G401 (cell line): ENCODE data around the gene FHOD1. TPM values are rescaled to one million over a fixed set of nuclear protein-coding genes. Genes with fewer than 3 reads are reported as not detected.

Experiments used
- DNase-seq: peaks from one replicate; pipeline ENCODE4 v3.0.0-alpha.2; 2015; ENCODE audit warnings: low spot score
- in situ Hi-C: cut with HindIII; loops from 2 replicates; pipeline ENCODE4 v1.10.0; 2016; ENCODE audit warnings: low sequenced_read_pairs, mixed read lengths
- total RNA-seq: library from RNA; depleted of rRNA; stranded (reverse); fragments of >200 nt; shearing (Covaris generic); gene quantifications from 2 replicates; pipeline ENCODE4 v1.2.3, GENCODE V29; 2014

Gene FHOD1
- total RNA-seq, 1 experiment from 2014 or later: 19.2 TPM

DNA sequence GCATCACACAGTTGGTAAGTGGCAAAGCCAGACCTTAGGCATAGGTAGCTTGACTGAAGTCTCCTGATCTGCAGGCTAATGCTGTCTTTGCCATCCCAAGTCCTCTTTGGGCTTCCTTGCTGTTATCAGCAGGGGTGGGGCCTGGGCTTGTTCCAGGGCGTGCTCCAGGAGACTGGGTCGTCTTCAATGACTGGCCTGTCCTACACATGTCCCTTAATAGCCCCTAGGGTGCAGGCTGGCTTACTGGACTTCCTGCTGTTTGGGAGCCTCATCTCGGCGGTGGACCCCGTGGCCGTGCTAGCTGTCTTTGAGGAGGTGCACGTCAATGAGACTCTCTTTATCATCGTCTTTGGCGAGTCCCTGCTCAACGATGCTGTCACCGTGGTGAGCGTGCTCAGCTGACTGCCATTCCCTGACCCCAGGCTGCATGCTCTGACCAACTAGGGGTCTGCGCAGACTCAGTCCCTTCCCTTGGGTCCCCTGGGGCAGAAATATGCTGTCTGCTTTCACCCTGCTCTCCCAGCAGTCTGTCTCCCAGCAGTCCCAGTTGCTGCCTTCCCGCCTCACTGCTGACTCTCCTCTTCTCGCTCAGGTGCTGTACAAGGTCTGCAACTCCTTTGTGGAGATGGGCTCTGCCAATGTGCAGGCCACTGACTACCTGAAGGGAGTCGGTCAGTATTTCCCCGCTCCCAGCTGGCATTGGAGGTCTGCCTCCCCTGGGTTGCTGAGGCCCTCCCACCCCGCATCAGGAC lies 7.7 kb upstream of the FHOD1 start:
- in situ Hi-C loops: no loop called here
- no peak for DNase-seq

DNA sequence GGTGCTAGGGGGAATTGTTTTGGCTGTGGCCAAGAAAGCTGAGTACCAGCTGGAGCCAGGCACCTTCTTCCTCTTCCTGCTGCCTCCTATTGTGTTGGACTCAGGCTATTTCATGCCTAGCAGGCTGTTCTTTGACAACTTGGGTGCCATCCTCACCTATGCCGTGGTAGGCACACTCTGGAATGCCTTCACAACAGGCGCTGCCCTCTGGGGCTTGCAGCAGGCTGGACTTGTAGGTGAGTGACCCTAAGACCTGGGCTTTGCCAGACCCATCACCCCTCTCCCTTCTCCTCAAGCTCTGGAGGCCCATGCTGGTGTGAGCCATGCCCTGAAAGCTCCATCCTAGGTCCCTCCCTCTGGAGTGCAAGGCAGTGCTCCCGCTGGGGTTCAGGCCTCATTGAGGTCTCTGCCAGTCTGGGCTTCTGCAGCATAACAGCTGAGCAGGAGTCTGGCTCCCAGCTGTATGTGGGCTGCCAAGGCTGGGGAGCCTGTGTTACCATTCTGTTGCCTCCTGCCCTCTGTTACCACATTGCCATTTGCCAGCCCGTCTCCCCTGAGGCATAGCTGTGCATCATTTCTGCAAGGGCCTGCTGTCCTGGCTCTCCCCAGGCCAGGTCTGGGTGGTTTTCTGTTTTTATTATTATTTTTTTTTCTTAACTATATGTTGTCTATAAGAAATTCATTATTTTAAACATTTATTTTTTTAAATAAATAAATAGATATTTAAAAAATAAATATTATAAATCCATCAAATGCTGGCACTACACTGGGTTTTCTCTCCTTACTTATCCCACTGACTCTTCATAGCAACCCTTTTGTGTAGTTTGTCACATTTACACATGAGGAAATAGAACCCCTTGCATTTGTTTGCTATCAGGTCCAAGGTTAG lies 5.6 kb upstream of the FHOD1 start:
- in situ Hi-C loops: no loop called here
- DNase-seq: peak; percentile 64

DNA sequence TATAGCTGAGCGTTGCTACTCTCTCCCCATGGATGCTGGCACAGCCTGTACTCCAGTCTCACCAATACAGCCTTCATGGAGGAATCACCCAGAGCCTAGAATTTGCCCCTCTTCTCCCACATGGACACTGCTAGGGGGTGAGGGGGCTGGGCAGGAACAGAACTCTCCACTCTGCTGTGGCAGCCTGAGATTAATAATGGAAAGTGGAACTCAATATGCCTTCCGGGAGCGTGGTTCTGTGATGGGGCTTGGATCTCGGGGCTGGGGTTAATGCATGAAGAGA lies 2.7 kb upstream of the FHOD1 start:
- in situ Hi-C loops: no loop called here
- no peak for DNase-seq

DNA sequence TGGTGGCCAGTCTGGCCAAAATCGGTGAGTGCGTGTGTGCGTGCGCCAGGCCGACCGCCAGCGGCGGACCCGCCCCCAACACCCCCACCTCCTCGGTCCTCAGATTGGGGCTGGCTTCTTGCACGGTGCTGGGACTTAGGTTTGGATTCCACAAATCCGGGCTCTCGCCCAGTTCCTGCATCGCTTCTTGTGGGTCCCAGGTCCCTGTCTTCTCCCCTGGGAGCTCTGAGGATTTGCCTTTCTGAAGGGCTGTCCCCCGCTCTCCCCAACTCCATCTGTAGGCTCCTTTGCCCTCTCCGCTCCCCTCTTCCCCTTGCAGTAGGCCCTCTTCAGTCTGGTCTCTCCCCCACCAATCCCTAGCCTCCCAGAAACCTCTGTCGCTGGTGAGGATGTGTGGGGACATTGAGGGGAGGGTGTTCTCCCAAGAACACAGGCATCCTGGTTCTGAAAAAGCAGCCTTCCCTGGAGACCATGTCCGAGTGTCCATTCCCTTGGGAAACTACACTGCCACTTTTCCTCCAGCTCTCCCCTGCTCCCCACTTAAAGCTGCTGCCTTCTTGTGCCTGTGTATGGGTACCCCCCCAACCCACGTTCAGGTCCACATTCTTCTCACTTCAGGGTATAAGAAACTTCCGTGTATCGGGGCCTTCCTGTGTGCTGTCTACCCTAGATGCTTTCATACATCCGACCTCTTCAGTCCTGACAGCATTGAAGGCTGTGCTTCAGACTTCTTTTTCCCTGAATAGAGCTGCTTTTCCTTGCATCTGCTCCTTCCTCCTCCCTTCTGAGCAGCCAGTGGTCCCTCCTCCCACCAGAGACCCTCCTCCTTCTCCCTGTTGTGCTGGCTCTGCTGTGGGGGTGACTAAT lies 2.1 kb upstream of the FHOD1 start:
- in situ Hi-C loops: no loop called here
- DNase-seq: peak; percentile 39

DNA sequence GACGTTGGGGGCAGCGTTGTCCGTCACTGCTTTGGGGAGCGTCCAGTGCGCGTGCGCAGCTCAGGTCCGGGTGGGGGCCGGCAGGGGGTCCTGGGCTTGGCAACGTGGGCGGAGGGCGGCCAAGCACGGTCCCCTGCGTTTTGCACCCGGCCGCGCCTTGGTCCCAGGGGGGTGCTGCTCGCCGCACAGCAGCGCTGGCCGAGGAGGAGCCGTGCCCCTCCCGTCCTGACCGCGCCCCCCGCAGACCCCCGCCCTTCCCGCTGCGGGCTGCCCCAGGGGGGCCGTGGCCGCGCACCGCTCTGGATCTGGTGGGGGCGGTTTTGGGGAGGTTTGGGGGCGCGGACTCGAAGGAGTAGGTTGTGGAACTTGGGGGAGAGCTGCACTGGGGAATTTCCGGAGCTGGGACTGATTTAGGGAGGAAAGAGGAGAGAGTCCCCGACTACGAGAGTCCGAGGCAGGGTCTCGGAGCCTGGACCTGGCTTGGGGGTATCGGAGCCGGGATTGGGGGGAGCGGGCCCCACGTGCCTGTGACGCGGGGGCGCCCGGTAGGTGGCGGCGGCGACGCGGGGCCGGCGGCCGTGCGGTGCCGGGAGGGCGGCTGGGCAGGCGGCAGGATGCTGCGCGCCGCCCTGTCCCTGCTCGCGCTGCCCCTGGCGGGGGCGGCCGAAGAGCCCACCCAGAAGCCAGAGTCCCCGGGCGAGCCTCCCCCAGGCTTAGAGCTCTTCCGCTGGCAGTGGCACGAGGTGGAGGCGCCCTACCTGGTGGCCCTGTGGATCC lies 1.3 kb upstream of the FHOD1 start, which contains the start of gene SLC9A5:
Gene SLC9A5, plus strand, starts transcription at position 579 of the 777 bp plus-strand sequence. Its CDS starts 36 bp downstream, at position 615.
- in situ Hi-C loops: no loop called here
- peak; percentile 49 for DNase-seq

DNA sequence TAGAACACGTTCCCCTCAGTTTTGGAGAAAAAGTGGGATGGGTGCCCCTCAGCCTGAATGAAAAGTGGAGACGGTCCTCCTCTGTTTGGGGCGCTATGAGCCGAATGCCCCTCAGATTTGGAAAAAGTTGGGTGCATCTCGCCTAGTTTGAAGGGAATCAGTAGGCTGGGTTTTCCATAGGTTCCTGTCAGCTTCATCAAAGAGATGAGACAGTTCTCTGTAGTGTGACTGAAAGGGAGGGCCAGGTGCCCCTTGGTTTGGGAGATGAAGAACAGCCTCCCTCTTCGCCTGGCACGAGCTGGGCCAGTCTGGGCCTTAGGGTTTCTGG lies 756 bp upstream of the FHOD1 start:
- peak; percentile 45 for DNase-seq

DNA sequence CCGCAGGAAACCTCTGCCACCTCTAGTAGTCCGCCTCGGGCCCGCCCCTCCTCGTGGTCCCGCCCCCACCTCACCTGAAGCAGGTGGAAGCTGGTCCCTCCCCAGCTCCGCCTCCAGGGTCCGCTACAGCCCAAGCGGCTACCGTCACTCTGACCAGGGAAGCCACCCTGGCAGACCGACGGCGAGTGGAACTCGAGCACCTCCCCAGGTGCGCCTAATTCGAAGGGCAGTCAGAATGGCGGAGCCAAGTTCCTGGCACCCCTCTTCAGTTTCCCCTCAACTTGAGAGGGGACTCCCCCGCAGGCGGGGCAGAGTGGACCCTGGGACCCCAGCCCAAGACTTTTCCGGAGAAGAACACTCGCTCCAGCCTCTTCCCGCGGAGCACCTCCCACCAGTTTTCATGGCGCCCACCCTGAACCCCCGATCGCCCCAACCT lies 507 bp downstream of the FHOD1 start:
- peak; percentile 53 for DNase-seq
- in situ Hi-C loops: no loop called here

More for the DNA sequence above, 756 bp upstream of the FHOD1 start:
- in situ Hi-C loops: no loop called here

DNA sequence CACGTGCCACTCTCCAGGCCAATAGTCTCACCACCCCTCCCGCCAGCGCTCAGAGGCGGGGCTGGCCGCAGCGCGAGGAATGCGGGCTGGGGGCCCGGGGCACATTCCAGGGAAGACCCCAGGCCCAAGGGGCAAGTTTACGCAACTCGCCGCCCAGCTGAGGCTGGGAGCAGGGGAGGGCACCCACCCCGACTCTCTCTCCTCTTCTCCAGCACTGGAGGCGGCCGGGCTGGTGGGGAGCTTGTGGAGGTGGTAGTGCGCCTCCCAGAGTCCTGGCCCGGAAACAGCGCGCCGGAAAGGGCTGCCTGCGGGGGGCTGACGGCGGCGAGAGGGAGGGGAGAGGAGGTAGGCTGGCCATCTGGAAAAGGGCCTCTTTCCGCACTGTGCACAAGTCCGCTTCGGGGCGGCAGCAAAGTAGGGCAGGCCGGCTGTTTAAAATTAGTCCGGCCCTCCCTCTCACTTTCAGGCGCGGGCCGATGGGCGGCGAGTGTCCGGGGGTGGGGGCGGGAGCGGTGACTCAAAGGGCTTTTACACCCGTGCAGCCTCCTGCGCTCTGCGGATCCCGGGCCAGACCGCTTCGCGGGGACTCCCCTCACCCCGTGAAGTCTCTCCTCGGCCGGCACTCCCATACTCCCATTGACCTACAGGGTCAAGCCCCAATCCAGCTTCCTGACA lies 1.1 kb downstream of the FHOD1 start:
- DNase-seq: peak; percentile 69
- in situ Hi-C loops: no loop called here

DNA sequence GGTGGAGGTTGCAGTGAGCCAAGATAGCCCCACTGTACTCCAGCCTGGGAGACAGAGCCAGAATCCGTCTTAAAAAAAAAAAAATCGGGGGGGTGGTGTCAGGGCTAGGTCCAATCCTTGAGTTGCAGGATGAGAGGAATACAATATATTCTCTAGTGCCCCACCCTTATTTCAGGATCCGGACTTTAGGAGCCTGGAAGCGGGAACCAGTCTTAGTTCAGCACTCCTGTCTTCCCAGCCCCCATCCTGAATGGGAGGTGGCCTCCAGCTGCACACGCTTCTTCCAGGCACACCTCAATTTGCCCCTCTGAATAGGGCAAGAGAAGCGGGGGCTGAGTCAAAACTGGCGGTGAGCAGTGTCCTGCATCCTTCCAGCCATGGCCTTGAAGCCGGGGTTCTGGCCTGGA lies 1.6 kb downstream of the FHOD1 start:
- in situ Hi-C loops: no loop called here

DNA sequence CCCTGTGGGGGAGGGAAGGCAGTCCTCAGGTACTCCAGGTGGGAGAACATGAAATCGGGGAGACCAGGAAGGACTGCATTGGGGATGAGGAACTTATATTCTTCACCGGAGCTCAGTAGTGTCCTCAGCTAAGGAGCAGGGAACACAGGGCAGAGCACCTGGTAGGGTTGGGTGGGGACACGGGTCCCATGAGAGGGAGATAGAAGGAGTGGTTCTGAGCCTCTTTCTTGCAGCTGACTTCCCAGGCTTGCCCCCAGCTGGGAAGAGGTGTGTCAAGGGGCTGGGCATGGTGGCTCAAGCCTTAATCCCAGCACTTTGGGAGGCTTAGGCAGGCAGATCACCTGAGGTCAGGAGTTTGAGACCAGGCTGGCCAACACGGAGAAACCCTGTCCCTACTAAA lies 2.1 kb downstream of the FHOD1 start:
- in situ Hi-C loops: no loop called here
- no peak for DNase-seq

More for the DNA sequence above, 1.6 kb downstream of the FHOD1 start:
- no peak for DNase-seq

DNA sequence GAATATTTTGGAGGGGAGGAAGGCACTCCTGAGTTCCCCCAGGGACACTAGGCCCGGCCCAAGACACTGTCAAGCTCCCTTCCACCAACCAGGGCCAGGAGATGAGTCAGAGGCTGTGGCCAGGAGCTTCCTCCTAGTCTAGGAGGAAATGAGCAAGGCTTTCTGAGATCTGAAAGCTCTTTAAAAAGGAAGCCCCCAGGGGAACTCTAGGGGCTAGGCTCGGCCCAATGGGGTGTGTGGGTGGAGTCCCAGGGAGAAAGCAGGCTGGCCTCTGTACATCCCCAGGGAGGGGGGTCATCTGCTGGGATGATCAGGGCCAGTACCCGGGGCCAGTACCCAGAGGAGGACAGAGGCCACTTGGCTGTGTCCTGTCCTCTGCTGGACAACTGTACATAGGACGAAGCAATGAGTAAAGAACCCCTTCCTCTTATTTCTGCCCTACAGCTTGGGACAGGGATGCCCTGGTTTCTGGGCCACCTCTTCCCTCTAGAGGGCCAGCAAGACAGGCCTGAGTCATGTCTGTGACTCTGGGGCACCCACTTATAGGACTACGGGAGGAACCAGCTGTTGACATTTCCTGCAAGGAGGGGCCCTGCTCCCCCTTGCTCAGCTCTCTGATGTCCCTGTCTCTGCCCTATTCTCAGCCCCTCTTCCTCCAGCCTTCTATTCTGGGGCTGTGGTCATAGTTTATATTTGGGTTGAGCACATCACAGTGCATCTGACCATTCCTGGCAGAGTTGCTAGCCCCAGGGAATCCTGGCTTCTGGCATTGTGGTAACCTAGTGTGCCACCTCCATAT lies 2.7 kb downstream of the FHOD1 start:
- DNase-seq: no peak
- in situ Hi-C loops: no loop called here

DNA sequence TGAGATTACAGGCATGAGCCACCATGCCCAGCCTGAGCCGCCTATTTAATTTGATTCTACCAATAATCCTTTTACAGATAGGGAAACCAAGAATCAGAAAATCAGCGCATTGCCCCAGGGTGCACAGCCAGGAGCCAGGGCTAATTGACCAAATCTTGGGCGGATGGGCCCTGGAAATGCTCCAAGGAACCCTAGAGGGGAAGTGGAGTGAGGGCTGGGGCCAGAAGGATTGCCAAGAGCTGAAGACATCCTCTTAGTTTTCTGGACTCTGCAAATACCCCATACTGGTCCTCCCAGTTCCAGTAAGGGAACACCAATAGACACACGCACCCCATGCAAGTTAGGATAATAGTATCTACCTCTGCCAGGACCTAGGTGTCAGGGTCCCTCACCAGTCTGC lies 3.8 kb downstream of the FHOD1 start:
- in situ Hi-C loops: no loop called here
- no peak for DNase-seq

DNA sequence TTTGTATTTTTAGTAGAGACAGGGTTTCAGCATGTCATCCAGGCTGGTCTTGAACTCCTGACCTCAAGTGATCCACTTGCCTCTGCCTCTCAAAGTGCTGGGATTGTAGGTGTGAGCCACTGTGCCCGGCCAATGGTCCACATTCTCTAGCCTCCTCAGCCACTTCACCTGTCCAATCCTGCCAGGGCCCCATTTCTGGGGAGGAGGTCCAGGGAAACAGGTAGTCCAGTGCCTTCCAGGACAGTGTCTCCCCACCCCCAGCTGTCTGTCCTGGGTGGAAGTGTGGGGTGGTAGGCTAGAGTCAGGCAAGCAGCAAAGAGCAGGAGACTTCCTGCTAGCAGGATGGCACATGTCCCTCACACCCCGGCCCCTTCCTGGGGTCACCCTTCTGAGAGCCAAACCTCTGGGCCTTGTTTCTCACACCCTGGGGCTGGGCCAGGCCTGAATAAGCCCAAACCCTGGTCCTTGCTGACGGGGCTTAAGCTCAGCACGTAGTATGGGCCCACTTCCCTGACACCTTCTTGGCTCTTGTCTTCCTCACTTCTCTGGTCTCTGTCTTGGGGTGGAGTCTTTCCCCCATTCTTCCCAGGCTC lies 5.0 kb downstream of the FHOD1 start:
- in situ Hi-C loops: no loop called here

DNA sequence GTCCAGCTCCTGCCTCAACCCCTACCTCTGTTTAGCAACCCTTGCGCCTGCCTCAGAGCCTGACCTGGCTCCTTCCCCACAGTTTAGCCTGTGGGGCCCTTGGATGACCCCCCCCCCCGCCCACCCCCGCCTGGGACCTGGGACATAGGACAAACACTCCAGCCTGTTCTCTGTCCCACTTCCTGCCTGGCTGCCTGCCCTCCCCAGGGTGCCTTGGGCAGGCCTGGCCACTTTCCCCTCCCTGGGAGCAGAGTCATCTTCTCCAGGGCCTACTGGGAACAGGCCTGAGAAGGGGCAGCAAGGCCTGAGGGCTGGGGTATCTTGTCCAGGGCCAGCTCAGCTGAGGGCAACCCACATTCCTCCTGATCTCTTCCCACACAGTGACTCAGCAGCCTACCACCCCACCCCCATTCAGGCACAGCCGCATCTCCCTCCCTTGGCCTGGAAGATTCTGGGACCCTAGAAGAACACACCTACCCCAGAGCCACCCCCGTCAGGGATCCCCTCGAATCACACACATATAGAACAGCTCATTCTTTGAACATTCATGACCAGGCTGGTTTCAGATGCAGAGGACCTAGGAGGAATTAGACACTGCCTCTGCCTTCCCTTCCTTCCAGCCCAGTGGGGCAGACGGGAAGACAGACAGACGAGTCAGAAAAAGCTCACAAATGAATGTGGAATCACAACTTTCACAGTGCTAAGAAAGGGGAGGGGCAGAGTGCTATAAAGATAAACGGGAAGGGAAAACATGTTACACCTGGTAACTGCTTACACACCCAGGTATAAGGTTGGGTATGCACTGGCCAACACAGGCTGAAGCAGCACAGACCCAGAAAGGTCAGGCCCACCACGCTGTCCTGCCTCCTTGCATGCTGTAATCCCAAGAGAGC lies 6.0 kb downstream of the FHOD1 start:
- in situ Hi-C loops: no loop called here
- DNase-seq: no peak

More for the DNA sequence above, 5.0 kb downstream of the FHOD1 start:
- no peak for DNase-seq

DNA sequence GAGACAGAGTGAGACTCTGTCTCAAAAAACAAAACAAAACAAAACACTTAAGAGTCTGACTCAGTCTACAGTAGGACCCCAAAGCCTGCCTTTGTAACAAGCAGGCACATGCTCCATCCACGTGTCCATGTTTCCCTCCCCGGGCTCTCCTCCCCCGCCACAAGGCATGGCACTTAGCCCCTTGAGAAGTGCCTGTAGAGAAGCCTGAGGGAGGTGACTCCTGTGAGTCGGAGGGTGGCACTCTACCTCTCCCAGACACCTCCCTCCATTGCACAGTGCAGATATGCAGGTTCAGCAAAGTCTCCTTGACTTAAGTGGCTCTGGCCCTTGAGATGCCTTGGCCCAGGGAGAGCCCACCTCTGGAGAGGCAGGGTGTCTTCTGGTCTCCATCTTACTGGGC lies 6.8 kb downstream of the FHOD1 start:
- DNase-seq: no peak
- in situ Hi-C loops: no loop called here

DNA sequence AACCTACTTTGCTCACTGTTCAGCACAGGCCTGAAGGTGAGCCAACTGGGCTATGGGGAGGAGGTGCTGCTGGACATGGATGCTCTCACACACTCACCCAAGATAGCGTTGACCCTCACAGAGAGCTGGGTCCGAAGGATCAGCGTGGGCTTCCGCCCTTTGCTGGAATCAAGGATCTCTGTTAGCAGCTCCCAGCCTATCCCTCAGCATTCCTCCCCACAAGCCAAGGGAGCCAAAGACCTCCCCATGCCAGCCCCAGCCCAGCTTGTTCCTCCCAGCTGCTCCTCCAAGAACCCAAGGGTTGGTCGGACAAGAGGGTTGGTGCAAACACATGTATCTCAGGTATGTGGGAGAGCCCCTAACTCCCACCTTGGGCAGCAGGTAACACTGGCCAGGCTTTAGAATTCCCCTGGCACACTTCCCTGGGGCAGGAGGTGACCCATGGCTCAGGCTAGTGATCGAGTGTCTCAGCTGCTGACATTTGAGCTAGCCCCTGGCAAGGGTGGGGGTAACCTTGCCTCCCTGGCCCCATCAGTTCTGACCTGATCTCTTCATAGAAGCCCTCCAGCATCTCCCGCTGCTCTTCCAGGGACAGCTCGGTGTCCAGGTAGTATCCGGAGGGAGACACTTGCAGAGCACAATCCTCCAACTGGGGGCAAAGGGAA lies 8.3 kb downstream of the FHOD1 start:
- in situ Hi-C loops: no loop called here
- DNase-seq: no peak
